Prostate gland (tissue), 2 donors: ENCODE results near the gene GATB. TPM values are rescaled to one million over a fixed set of nuclear protein-coding genes. Genes with fewer than 3 reads are reported as not detected.

Experiments
- DNase-seq: peaks from one replicate; pipeline ENCODE4 v3.0.0-alpha.2; 2019; ENCODE audit warnings: low spot score
- H3K27ac ChIP-seq, 2 donors: fragments of 200-600 bp; sonication (generic); 2 replicates each; pipeline ENCODE4 v1.5.1; 2017 to 2019
- H3K27me3 ChIP-seq: fragments of 200-600 bp; sonication (generic); replicated peaks from 2 replicates; pipeline ENCODE4 v1.5.1; 2019; ENCODE audit not compliant: insufficient read depth
- H3K36me3 ChIP-seq, 2 donors: fragments of 200-600 bp; sonication (generic); 1 replicate in 1 of 2; 2 replicates in 1 of 2; pipeline versions ENCODE4 v1.5.1 to v1.8.1; 2017 to 2019
- H3K4me1 ChIP-seq: fragments of 200-600 bp; sonication (generic); replicated peaks from 2 replicates; pipeline ENCODE4 v1.5.1; 2019
- H3K4me3 ChIP-seq, 2 donors: fragments of 200-600 bp; sonication (generic); 2 replicates each; pipeline ENCODE4 v1.5.1; 2017 to 2019
- H3K9me3 ChIP-seq: fragments of 200-600 bp; sonication (generic); 2 replicates; pipeline ENCODE4 v1.5.1; 2017
- POLR2A ChIP-seq: fragments of 450-650 bp; IDR thresholded peaks from one replicate; pipeline ENCODE4 v1.6.1; 2016; ENCODE audit warnings: antibody characterized with exemption, mild to moderate bottlenecking
- POLR2AphosphoS5 ChIP-seq: sonication (generic); formaldehyde crosslinking; IDR thresholded peaks from one replicate; pipeline ENCODE4 v1.6.1; 2017; ENCODE audit warnings: antibody characterized with exemption
- WGBS: methylation state at CpG from one replicate; pipeline ENCODE4 v1.1.5; 2018; 5-methylcytosine and 5-hydroxymethylcytosine counted together
- intact Hi-C: fragments of 100-400 bp; cut with DNase I; formaldehyde crosslinking; loops from one replicate; pipeline ENCODE4 v1.14.2; 2022
- total RNA-seq, 2 donors: library from RNA; depleted of rRNA; stranded (reverse); fragments of >200 nt; gene quantifications; one replicate each; pipeline ENCODE4 v1.1.0, GENCODE V29; 2016
- TF ChIP-seq, protein P1 (sequence below), 4 experiments: fragments of 200-600 bp in 2 of 4; fragments of 450-650 bp in 2 of 4; sonication (generic) in 2 of 4; IDR thresholded peaks; 1 replicate in 3 of 4; 2 replicates in 1 of 4; pipeline ENCODE4 v1.5.1; 2016 to 2019; ENCODE audit warnings: antibody characterized with exemption in 4 of 4, mild to moderate bottlenecking in 2 of 4, moderate library complexity in 2 of 4

Gene GATB
- total RNA-seq, 2 donors from 2014 or later = 15.8 to 38.7 TPM

DNA sequence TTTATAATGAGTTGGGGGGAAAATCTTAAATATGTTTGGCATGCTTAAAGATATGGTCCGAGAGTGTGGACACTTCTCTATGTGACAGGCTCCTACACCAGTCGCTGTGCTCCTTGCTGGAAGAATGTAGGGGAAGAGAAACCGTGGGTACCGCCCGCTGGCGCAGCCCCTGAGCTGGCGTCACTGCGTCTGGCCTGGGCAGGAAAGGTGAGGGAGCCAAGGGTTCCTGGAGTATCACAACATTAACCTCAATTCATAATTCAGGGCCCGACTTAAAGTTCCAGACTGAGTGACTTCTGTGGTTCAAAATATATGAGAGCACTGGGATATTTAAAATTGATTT lies 95.1 kb downstream of the GATB start:
- 91% methylated on average over 9 of the region's 9 CpGs for WGBS
- intact Hi-C loops = no loop called here
- Histone ChIP-seq H3K4me3 (no peak overlapping the region), H3K27me3 (no peaks in the 10 kb centered on the region), H3K9me3 (no peaks in the 10 kb centered on the region), H3K4me1 (no peaks in the 10 kb centered on the region), H3K36me3 (no peaks in the 10 kb centered on the region), H3K27ac (no peak overlapping the region)
- TF ChIP-seq, protein P1, sequence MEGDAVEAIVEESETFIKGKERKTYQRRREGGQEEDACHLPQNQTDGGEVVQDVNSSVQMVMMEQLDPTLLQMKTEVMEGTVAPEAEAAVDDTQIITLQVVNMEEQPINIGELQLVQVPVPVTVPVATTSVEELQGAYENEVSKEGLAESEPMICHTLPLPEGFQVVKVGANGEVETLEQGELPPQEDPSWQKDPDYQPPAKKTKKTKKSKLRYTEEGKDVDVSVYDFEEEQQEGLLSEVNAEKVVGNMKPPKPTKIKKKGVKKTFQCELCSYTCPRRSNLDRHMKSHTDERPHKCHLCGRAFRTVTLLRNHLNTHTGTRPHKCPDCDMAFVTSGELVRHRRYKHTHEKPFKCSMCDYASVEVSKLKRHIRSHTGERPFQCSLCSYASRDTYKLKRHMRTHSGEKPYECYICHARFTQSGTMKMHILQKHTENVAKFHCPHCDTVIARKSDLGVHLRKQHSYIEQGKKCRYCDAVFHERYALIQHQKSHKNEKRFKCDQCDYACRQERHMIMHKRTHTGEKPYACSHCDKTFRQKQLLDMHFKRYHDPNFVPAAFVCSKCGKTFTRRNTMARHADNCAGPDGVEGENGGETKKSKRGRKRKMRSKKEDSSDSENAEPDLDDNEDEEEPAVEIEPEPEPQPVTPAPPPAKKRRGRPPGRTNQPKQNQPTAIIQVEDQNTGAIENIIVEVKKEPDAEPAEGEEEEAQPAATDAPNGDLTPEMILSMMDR (IDR thresholded peaks at IDR 0.05) = no peak
- TF ChIP-seq POLR2A (no peak), POLR2AphosphoS5 (no peak)
- DNase-seq = no peak

DNA sequence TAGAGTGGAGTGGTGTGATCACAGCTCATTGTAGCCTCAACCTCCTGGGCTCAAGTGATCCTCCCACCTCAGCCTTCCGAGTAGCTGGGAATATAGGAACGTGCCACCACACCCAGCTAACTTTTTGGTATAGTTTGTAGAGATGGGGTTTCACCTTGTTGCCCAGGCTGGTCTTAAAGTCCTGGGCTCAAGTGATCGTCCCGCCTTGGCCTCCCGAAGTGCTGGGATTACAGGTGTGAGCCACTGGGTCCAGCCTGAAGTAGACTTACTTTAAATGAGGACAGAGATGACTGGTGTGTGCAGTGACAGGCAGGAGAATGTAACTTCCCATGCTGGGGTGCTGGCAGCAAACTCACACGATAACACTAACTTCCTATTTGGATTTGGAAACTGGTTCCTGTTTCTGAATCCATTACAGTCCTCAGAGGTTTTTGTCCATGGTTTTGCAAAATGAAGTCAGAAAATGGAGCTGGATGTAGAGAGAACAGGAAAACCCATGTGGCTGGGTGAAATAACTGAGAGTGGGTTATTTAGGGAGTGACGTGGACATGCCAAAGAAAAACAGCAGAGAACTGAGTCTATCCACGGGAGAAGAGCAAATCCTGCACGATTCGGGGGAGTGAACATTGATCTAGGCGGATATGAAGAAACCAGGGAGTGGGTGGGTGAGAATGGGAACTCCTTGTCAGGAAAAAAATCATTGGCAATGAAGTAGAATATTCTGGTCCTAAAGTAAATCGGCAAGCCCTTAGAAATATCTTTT lies 95.6 kb downstream of the GATB start:
- H3K27ac ChIP-seq = no peak overlapping the region
- no peaks in the 10 kb centered on the region for H3K27me3 ChIP-seq
- H3K9me3 ChIP-seq = no peaks in the 10 kb centered on the region
- no peak for DNase-seq
- intact Hi-C loops = no loop called here
- H3K4me3 ChIP-seq = no peak overlapping the region
- WGBS = 96% methylated on average over 12 of the region's 12 CpGs
- no peak for TF ChIP-seq POLR2AphosphoS5
- no peaks in the 10 kb centered on the region for H3K4me1 ChIP-seq
- H3K36me3 ChIP-seq = no peaks in the 10 kb centered on the region

DNA sequence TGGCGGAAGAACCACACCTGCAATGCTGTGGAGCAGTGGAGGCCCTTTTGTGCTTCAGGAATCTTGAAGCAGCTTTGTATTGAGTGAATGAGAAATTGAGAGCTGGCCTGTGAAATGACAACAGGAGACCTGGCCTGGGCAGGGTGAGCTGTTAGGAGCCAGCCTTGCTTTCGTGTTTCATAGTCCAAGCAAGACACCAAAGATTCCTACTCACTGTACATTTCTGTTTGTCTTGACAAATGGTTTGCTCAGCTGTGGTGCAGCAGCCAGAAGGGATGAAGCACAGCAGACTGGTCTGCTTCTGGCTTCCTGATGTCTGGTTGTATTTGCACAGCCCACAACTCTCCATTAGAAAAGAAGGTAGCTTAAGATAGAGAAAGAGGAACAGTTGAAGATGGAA lies 96.5 kb downstream of the GATB start:
- no peak for DNase-seq
- Histone ChIP-seq H3K9me3 (no peaks in the 10 kb centered on the region), H3K27ac (no peak overlapping the region), H3K4me3 (no peak overlapping the region), H3K27me3 (no peaks in the 10 kb centered on the region), H3K4me1 (no peaks in the 10 kb centered on the region), H3K36me3 (no peaks in the 10 kb centered on the region)
- 60% methylated on average over 2 of the region's 2 CpGs for WGBS
- no peak for TF ChIP-seq POLR2A
- TF ChIP-seq, protein P1 (IDR thresholded peaks at IDR 0.05) = no peak
- TF ChIP-seq POLR2AphosphoS5 = peak; percentile 16
- intact Hi-C loops = no loop called here

GRCh38 chr4:151663109-151663508 lies 97.7 kb downstream of the GATB start:
- Histone ChIP-seq H3K36me3 (no peaks in the 10 kb centered on the region), H3K4me1 (no peaks in the 10 kb centered on the region), H3K9me3 (no peaks in the 10 kb centered on the region), H3K27me3 (no peaks in the 10 kb centered on the region), H3K4me3 (no peak overlapping the region), H3K27ac (no peak overlapping the region)
- no peak for DNase-seq
- 93% methylated on average over 7 of the region's 7 CpGs for WGBS
- intact Hi-C loops = no loop called here
- TF ChIP-seq POLR2AphosphoS5 = no peak
- TF ChIP-seq, protein P1 (IDR thresholded peaks at IDR 0.05) = no peak
- no peak for TF ChIP-seq POLR2A

- WGBS = 88% methylated on average over 7 of the region's 7 CpGs
- Histone ChIP-seq H3K27ac (no peak overlapping the region), H3K27me3 (no peaks in the 10 kb centered on the region), H3K36me3 (no peaks in the 10 kb centered on the region), H3K9me3 (no peaks in the 10 kb centered on the region), H3K4me1 (no peaks in the 10 kb centered on the region), H3K4me3 (no peak overlapping the region)
- TF ChIP-seq POLR2AphosphoS5 = no peak
- TF ChIP-seq, protein P1 (IDR thresholded peaks at IDR 0.05) = no peak
- no peak for TF ChIP-seq POLR2A
- intact Hi-C loops = no loop called here
- DNase-seq = no peak
Observed at GRCh38 chr4:151661873-151662272, 98.9 kb downstream of the GATB start.
